HFFc6 (cell line): ENCODE data around the gene CRTAC1. TPM values are rescaled to one million over a fixed set of nuclear protein-coding genes. Genes with fewer than 3 reads are reported as not detected.

Experiments
- DNase-seq: peaks from one replicate; pipeline ENCODE4 v3.0.0-alpha.2; 2018
- H3K27ac Mint-ChIP-seq: 2 replicates; pipeline ENCODE4 v1.8.0; 2020; ENCODE audit warnings: mild to moderate bottlenecking, mixed read lengths
- H3K27me3 Mint-ChIP-seq: 2 replicates; pipeline ENCODE4 v1.8.0; 2021; ENCODE audit warnings: mild to moderate bottlenecking, moderate library complexity, mixed read lengths; ENCODE audit not compliant: insufficient read depth
- H3K36me3 Mint-ChIP-seq: 2 replicates; pipeline ENCODE4 v1.8.0; 2021; ENCODE audit warnings: low read depth, mixed read lengths
- H3K4me1 Mint-ChIP-seq: 2 replicates; pipeline ENCODE4 v1.8.0; 2020; ENCODE audit warnings: low read depth, mixed read lengths
- H3K4me3 Mint-ChIP-seq: 2 replicates; pipeline ENCODE4 v1.8.0; 2020; ENCODE audit warnings: mild to moderate bottlenecking, moderate library complexity, mixed read lengths
- H3K9me3 Mint-ChIP-seq: 2 replicates; pipeline ENCODE4 v1.8.0; 2020; ENCODE audit warnings: mild to moderate bottlenecking, mixed read lengths
- total RNA-seq, 6 experiments: library from RNA; stranded (reverse); fragmentation: NEBNext Ultra II Directional; extraction: Animal tissue kit (Norgen Biotek cat#: 25700); gene quantifications; 2 replicates in 1 of 6; 3 replicates in 5 of 6; pipeline ENCODE4 v1.2.3, GENCODE V29; 2021
- TF ChIP-seq, protein P1 (sequence below): fragments of 200-600 bp; sonication (generic); IDR thresholded peaks from 2 replicates; pipeline ENCODE4 v1.5.0; 2021; ENCODE audit warnings: antibody characterized with exemption, mild to moderate bottlenecking

CRTAC1 gene
- total RNA-seq, 6 experiments from 2014 or later, result not detected

DNA sequence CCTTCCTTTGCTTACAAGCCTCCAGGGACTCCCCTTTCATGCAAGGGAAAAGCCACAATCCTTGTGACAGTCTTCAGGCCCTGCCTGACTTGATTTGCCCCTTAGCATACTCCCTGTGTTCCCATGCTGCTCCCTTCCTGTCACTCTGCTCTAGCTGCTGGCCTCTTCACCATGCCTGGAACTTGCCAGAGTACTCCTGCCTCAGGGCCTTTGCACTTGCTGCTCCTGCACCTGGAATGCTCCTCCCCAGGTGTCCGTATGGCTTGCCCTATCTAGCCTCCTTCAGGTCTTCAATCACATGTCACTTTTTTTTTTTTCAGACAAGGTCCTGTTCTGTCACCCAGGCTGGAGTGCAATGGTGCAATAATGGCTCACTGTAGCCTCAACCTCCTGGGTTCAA is 203.5 kb downstream of the CRTAC1 start:
- Mint-ChIP-seq H3K27ac (no peak overlapping the region), H3K4me3 (no peak overlapping the region), H3K36me3 (no peaks in the 10 kb centered on the region)

GRCh38 chr10:97825020-97825760 is 205.2 kb downstream of the CRTAC1 start:
- peaks cover 19% of the 10 kb centered on the region for H3K27me3 Mint-ChIP-seq
- H3K9me3 Mint-ChIP-seq, result no peaks in the 10 kb centered on the region
- H3K4me1 Mint-ChIP-seq, result peaks cover 29% of the 10 kb centered on the region
- no peak for DNase-seq
- no peak overlapping the region for H3K4me3 Mint-ChIP-seq
- no peaks in the 10 kb centered on the region for H3K36me3 Mint-ChIP-seq
- TF ChIP-seq, protein P1, sequence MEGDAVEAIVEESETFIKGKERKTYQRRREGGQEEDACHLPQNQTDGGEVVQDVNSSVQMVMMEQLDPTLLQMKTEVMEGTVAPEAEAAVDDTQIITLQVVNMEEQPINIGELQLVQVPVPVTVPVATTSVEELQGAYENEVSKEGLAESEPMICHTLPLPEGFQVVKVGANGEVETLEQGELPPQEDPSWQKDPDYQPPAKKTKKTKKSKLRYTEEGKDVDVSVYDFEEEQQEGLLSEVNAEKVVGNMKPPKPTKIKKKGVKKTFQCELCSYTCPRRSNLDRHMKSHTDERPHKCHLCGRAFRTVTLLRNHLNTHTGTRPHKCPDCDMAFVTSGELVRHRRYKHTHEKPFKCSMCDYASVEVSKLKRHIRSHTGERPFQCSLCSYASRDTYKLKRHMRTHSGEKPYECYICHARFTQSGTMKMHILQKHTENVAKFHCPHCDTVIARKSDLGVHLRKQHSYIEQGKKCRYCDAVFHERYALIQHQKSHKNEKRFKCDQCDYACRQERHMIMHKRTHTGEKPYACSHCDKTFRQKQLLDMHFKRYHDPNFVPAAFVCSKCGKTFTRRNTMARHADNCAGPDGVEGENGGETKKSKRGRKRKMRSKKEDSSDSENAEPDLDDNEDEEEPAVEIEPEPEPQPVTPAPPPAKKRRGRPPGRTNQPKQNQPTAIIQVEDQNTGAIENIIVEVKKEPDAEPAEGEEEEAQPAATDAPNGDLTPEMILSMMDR, result no peak
- H3K27ac Mint-ChIP-seq, result no peak overlapping the region

More for the DNA sequence above, 203.5 kb downstream of the CRTAC1 start:
- Mint-ChIP-seq H3K27me3 (peaks cover 30% of the 10 kb centered on the region), H3K4me1 (peaks cover 29% of the 10 kb centered on the region), H3K9me3 (no peaks in the 10 kb centered on the region)
- DNase-seq, result no peak
- TF ChIP-seq, protein P1, result no peak

- DNase-seq, result no peak
- TF ChIP-seq, protein P1, result no peak
- H3K4me3 Mint-ChIP-seq, result no peak overlapping the region
- no peaks in the 10 kb centered on the region for H3K36me3 Mint-ChIP-seq
- H3K27me3 Mint-ChIP-seq, result peaks cover 27% of the 10 kb centered on the region
- H3K4me1 Mint-ChIP-seq, result peaks cover 21% of the 10 kb centered on the region
- H3K9me3 Mint-ChIP-seq, result no peaks in the 10 kb centered on the region
- no peak overlapping the region for H3K27ac Mint-ChIP-seq
Observed at GRCh38 chr10:97823734-97824133, 206.7 kb downstream of the CRTAC1 start.

DNA sequence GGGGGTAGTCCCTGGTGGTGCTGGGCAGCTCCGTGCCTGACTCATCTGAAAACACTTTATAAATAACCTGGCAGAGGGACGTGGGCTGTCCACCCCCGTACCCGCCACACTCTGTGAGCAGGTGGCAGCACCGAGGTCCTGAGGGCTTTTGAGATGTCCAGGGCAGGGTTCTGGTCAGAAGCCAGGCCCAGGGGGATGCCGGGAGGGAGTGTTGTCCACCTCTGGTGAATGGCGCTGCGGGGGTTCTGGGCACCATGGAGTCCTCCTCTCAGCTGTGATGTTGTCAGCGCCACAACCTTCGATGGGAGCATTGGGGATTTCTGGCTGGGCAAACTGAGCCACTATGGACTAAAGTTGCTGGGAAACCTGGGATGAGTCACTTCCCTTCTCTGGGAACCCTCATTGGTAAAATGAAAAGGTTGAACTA is 208.1 kb downstream of the CRTAC1 start:
- no peaks in the 10 kb centered on the region for H3K36me3 Mint-ChIP-seq
- peaks cover 42% of the 10 kb centered on the region for H3K27me3 Mint-ChIP-seq

GRCh38 chr10:97821308-97822038 is 208.9 kb downstream of the CRTAC1 start:
- H3K4me3 Mint-ChIP-seq, result no peak overlapping the region
- no peak for DNase-seq
- TF ChIP-seq, protein P1, result no peak
- peaks cover 5% of the 10 kb centered on the region; the same call in 1 of the 2 replicates for H3K4me1 Mint-ChIP-seq
- no peak overlapping the region for H3K27ac Mint-ChIP-seq
- H3K36me3 Mint-ChIP-seq, result no peaks in the 10 kb centered on the region
- peaks cover 48% of the 10 kb centered on the region for H3K27me3 Mint-ChIP-seq
- H3K9me3 Mint-ChIP-seq, result no peaks in the 10 kb centered on the region

More for the DNA sequence above, 208.1 kb downstream of the CRTAC1 start:
- H3K9me3 Mint-ChIP-seq, result no peaks in the 10 kb centered on the region
- H3K27ac Mint-ChIP-seq, result no peak overlapping the region
- H3K4me3 Mint-ChIP-seq, result no peak overlapping the region
- no peak for DNase-seq
- H3K4me1 Mint-ChIP-seq, result peaks cover 7% of the 10 kb centered on the region
- TF ChIP-seq, protein P1, result no peak
